AG09319 (cell line): ENCODE results near the gene ANO7.

Source experiments
- DNase-seq: peaks from one replicate; pipeline ENCODE4 v3.0.0-alpha.2; 2010; ENCODE audit warnings: low read depth; ENCODE audit errors: extremely low read depth
- CTCF ChIP-seq: IDR thresholded peaks from 2 replicates; pipeline ENCODE4 v1.5.1; 2011; ENCODE audit warnings: low read depth, mild to moderate bottlenecking, inconsistent platforms, low read length, moderate library complexity

The ANO7 gene

GRCh38 chr2:241272303-241273209 is 84.1 kb downstream of the ANO7 start:
- peak; percentile 35 for DNase-seq
- TF ChIP-seq CTCF, result no peak

GRCh38 chr2:241273210-241274020 is 84.9 kb downstream of the ANO7 start:
- DNase-seq, result no peak
- no peak for TF ChIP-seq CTCF

GRCh38 chr2:241274127-241274526 is 85.7 kb downstream of the ANO7 start:
- DNase-seq, result no peak
- TF ChIP-seq CTCF, result no peak
